Omental fat pad (tissue), 4 donors: ENCODE results near the gene MAP2K1. TPM values are rescaled to one million over a fixed set of nuclear protein-coding genes. Genes with fewer than 3 reads are reported as not detected.
"Not testable (repeated sequence)": the region's sequence is repeated elsewhere in the genome, so short reads cannot be mapped to it uniquely, and the experiment has no call there.

ENCODE experiments used
- ATAC-seq: fragments of 150-250 bp; one replicate; pipeline ENCODE4 v1.9.1; 2016; ENCODE audit warnings: mild to moderate bottlenecking, moderate library complexity; ENCODE audit not compliant: low FRiP score
- DNase-seq: peaks from one replicate; pipeline ENCODE4 v3.0.0-alpha.2; 2019; ENCODE audit warnings: low spot score
- total RNA-seq, 4 donors: library from RNA; depleted of rRNA; stranded (reverse); fragments of >200 nt; gene quantifications; one replicate each; pipeline ENCODE4 v1.1.0, GENCODE V29; 2016
- TF ChIP-seq, protein P1 (sequence below), 3 donors: fragments of 450-650 bp; IDR thresholded peaks; one replicate each; pipeline ENCODE4 v1.5.1; 2016 to 2017; ENCODE audit warnings: antibody characterized with exemption in 3 of 3, mild to moderate bottlenecking in 3 of 3, moderate library complexity in 2 of 3

Gene MAP2K1
- total RNA-seq, result 10 to 100 TPM; 49.3 to 63.2 (median 59.6) TPM

GRCh38 chr15:66386204-66387123 lies at the start of gene MAP2K1:
MAP2K1 (plus strand) TSS chr15:66386912; CDS start chr15:66387348, 436 bp downstream.
- ATAC-seq (peak; percentile 96), DNase-seq (peak; percentile 91)
- TF ChIP-seq, protein P1, sequence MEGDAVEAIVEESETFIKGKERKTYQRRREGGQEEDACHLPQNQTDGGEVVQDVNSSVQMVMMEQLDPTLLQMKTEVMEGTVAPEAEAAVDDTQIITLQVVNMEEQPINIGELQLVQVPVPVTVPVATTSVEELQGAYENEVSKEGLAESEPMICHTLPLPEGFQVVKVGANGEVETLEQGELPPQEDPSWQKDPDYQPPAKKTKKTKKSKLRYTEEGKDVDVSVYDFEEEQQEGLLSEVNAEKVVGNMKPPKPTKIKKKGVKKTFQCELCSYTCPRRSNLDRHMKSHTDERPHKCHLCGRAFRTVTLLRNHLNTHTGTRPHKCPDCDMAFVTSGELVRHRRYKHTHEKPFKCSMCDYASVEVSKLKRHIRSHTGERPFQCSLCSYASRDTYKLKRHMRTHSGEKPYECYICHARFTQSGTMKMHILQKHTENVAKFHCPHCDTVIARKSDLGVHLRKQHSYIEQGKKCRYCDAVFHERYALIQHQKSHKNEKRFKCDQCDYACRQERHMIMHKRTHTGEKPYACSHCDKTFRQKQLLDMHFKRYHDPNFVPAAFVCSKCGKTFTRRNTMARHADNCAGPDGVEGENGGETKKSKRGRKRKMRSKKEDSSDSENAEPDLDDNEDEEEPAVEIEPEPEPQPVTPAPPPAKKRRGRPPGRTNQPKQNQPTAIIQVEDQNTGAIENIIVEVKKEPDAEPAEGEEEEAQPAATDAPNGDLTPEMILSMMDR (IDR thresholded peaks at IDR 0.05), result no peak

DNA sequence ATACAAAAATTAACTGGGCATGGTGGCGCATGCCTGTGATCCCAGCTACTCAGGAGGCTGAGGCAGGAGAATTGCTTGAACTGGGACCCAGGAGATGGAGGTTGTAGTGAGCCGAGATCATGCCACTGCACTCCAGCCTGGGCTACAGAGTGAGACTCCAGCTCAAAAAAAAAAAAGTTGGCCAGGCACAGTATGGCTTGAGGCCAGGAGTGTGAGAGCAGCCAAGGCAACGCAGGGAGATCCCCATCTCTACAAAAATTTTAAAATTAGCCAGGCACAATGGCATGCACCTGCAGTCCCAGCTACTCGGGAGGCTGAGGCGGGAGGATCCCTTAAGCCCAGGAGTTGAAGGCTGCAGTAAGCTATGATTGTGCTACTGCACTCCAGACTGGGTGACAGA lies 38.2 kb upstream of the MAP2K1 start:
- ATAC-seq, DNase-seq: not testable (repeated sequence)

GRCh38 chr15:66356077-66356358 lies 30.7 kb upstream of the MAP2K1 start:
- TF ChIP-seq, protein P1 (IDR thresholded peaks at IDR 0.05), result no peak
- no peak for DNase-seq
- no peak for ATAC-seq

DNA sequence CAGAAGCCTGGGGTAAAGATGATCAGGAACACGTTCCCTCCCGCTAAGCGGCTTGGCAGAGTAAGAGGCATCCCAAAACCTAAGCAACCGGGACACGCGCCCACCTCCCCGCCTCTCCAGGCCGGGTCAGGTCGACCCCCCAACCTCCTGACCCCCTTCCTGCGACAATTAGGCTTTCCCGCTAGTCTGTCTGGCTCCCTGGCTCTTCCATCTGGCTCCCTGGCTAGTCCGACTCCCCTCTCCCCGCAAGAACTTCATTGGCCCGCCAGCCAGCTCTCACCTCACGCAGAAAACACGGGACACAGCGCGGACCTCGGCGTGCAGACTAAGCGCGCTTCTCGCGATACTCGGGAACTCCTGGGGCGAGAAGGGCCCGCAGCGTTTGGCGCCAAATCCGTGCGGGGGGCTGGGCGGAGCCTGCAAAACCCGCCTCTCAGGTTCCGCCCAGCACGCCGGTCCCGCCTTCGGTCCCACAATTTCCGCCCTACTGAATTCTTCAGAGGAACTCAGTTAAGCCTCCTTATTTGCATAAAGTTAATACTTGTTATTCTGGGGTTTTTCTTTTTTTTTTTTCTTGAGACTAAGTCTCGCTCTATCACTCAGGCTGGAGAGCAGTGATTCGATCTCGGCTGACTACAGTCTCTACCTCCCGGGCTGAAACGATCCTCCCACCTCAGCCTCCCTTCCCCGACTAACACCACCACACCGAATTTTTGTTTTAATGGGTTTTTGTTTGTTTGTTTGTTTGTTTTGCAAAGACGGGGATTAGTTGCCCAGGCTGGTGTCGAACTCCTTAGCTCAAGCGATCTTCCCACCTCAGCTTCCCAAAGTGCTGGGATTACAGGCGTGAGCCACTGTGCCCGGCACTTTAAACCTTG lies 30.1 kb upstream of the MAP2K1 start, which contains the start of gene TIPIN:
TSS of gene TIPIN (minus strand) at position 327 of the 878 bp plus-strand sequence. CDS start 3,738 bp downstream, outside the sequence.
- ATAC-seq (peak; percentile 98), DNase-seq (peak; percentile 97)
- TF ChIP-seq, protein P1 (IDR thresholded peaks at IDR 0.05), result no peak

GRCh38 chr15:66359740-66360139 lies 27.0 kb upstream of the MAP2K1 start:
- DNase-seq (no peak), ATAC-seq (no peak)
- TF ChIP-seq, protein P1 (IDR thresholded peaks at IDR 0.05), result no peak

DNA sequence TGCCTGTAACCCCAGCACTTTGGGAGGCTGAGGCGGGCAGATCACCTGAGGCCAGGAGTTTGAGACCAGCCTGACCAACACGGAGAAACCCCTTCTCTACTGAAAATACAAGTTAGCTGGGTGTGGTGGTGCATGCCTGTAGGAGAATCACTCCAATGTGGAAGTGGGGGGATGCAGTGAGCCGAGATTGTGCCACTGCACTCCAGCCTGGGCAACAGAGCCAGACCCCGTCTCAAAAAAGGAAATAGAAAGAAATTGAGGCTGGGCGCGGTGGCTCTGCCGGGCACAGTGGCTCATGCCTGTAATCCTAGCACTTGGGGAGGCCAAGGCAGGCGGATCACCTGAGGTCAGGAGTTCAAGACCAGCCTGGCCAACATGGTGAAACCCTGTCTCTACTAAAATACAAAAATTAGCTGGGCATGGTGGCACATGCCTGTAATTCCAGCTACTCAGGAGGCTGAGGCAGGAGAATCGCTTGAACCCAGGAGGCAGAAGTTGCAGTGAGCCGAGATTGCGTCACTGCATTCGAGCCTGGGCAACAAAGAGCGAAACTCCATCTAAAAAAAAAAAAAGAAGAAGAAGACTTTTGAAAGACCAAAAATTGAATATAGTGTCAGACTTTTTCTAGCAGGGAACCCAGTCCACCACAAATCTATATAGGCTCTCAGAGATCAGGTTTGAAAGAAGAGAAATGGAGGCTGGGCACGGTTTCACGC lies 24.8 kb upstream of the MAP2K1 start:
- ATAC-seq, DNase-seq: not testable (repeated sequence)

GRCh38 chr15:66362776-66363175 lies 23.9 kb upstream of the MAP2K1 start:
- TF ChIP-seq, protein P1 (IDR thresholded peaks at IDR 0.05), result no peak
- ATAC-seq, result no peak
- DNase-seq, result no peak
